ENCODE measurements around the gene GALNT16. TPM values are rescaled to one million over a fixed set of nuclear protein-coding genes. Genes with fewer than 3 reads are reported as not detected.
"Not testable (repeated sequence)": the region's sequence is repeated elsewhere in the genome, so short reads cannot be mapped to it uniquely, and the experiment has no call there.

The GALNT16 gene
- total RNA-seq, 2 donors from 2014 or later: 0.05 TPM; not detected in 1

GRCh38 chr14:69266572-69267345 lies 6.8 kb downstream of the GALNT16 start:
- no peaks in the 10 kb centered on the region for H3K36me3 Mint-ChIP-seq
- H3K27ac Mint-ChIP-seq: no peak overlapping the region
- H3K27me3 Mint-ChIP-seq: peaks cover 17 to 22% of the 10 kb centered on the region in 2 donors
- ATAC-seq: no peak
- no peaks in the 10 kb centered on the region for H3K4me1 Mint-ChIP-seq (ENCODE audit: low read depth in 2 of 2)
- H3K4me3 Mint-ChIP-seq: no peak overlapping the region
- no peaks in the 10 kb centered on the region for H3K9me3 Mint-ChIP-seq
- DNase-seq (ENCODE audit: low spot score): no peak

- ATAC-seq (no peak), DNase-seq (ENCODE audit: low spot score) (no peak)
- Mint-ChIP-seq H3K27ac (no peak overlapping the region), H3K36me3 (no peaks in the 10 kb centered on the region), H3K27me3 (peaks cover 11 to 16% of the 10 kb centered on the region in 2 donors), H3K9me3 (no peaks in the 10 kb centered on the region), H3K4me1 (ENCODE audit: low read depth in 2 of 2) (no peaks in the 10 kb centered on the region), H3K4me3 (no peak overlapping the region)
Measured at GRCh38 chr14:69267492-69267891, 7.5 kb downstream of the GALNT16 start.

GRCh38 chr14:69268223-69268622 lies 8.3 kb downstream of the GALNT16 start:
- no peaks in the 10 kb centered on the region for H3K9me3 Mint-ChIP-seq
- H3K27me3 Mint-ChIP-seq: peaks cover 12 to 16% of the 10 kb centered on the region in 2 donors
- DNase-seq (ENCODE audit: low spot score): no peak
- no peaks in the 10 kb centered on the region for H3K36me3 Mint-ChIP-seq
- H3K27ac Mint-ChIP-seq: no peak overlapping the region
- no peaks in the 10 kb centered on the region for H3K4me1 Mint-ChIP-seq (ENCODE audit: low read depth in 2 of 2)
- ATAC-seq: no peak
- no peak overlapping the region for H3K4me3 Mint-ChIP-seq

- Mint-ChIP-seq H3K9me3 (no peaks in the 10 kb centered on the region), H3K27me3 (peaks cover 15 to 16% of the 10 kb centered on the region in 2 donors), H3K4me3 (no peak overlapping the region), H3K4me1 (ENCODE audit: low read depth in 2 of 2) (no peaks in the 10 kb centered on the region), H3K27ac (no peak overlapping the region), H3K36me3 (no peaks in the 10 kb centered on the region)
- no peak for ATAC-seq
- no peak for DNase-seq (ENCODE audit: low spot score)
Measured at GRCh38 chr14:69268763-69269162, 8.8 kb downstream of the GALNT16 start.

GRCh38 chr14:69269381-69269780 lies 9.4 kb downstream of the GALNT16 start:
- Mint-ChIP-seq H3K4me3 (no peak overlapping the region), H3K27ac (no peak overlapping the region), H3K9me3 (no peaks in the 10 kb centered on the region), H3K27me3 (peaks cover 10 to 15% of the 10 kb centered on the region in 2 donors), H3K36me3 (no peaks in the 10 kb centered on the region), H3K4me1 (ENCODE audit: low read depth in 2 of 2) (no peaks in the 10 kb centered on the region)
- DNase-seq (ENCODE audit: low spot score) (no peak), ATAC-seq (peak in 1 of 2 donors; percentile 14)

- Mint-ChIP-seq H3K36me3 (no peaks in the 10 kb centered on the region), H3K4me1 (ENCODE audit: low read depth in 2 of 2) (no peaks in the 10 kb centered on the region), H3K9me3 (no peaks in the 10 kb centered on the region), H3K4me3 (no peak overlapping the region), H3K27me3 (peaks cover 15 to 19% of the 10 kb centered on the region in 2 donors), H3K27ac (no peak overlapping the region)
- ATAC-seq (no peak), DNase-seq (ENCODE audit: low spot score) (no peak)
Measured at GRCh38 chr14:69270097-69270496, 10.1 kb downstream of the GALNT16 start.

- Mint-ChIP-seq H3K27ac (no peak overlapping the region), H3K36me3 (no peaks in the 10 kb centered on the region), H3K9me3 (no peaks in the 10 kb centered on the region), H3K27me3 (peaks cover 14 to 15% of the 10 kb centered on the region in 2 donors), H3K4me3 (no peak overlapping the region), H3K4me1 (ENCODE audit: low read depth in 2 of 2) (no peaks in the 10 kb centered on the region)
- peak in 1 of 2 donors; percentile 22 for ATAC-seq
- no peak for DNase-seq (ENCODE audit: low spot score)
Measured at GRCh38 chr14:69270795-69271708, 11.1 kb downstream of the GALNT16 start.

GRCh38 chr14:69274321-69274720 lies 14.4 kb downstream of the GALNT16 start:
- no peak for DNase-seq (ENCODE audit: low spot score)
- no peaks in the 10 kb centered on the region for H3K9me3 Mint-ChIP-seq
- H3K4me1 Mint-ChIP-seq (ENCODE audit: low read depth in 2 of 2): no peaks in the 10 kb centered on the region
- peaks cover 18 to 20% of the 10 kb centered on the region in 2 donors for H3K27me3 Mint-ChIP-seq
- no peaks in the 10 kb centered on the region for H3K36me3 Mint-ChIP-seq
- H3K4me3 Mint-ChIP-seq: no peak overlapping the region
- H3K27ac Mint-ChIP-seq: no peak overlapping the region
- ATAC-seq: no peak

- H3K9me3 Mint-ChIP-seq: no peaks in the 10 kb centered on the region
- H3K4me1 Mint-ChIP-seq (ENCODE audit: low read depth in 2 of 2): no peaks in the 10 kb centered on the region
- ATAC-seq: no peak
- no peak for DNase-seq (ENCODE audit: low spot score)
- peaks cover 25 to 27% of the 10 kb centered on the region in 2 donors for H3K27me3 Mint-ChIP-seq
- H3K4me3 Mint-ChIP-seq: no peak overlapping the region
- no peaks in the 10 kb centered on the region for H3K36me3 Mint-ChIP-seq
- no peak overlapping the region for H3K27ac Mint-ChIP-seq
Measured at GRCh38 chr14:69275331-69275730, 15.4 kb downstream of the GALNT16 start.

GRCh38 chr14:69277356-69277755 lies 17.4 kb downstream of the GALNT16 start:
- not testable (repeated sequence) for DNase-seq (ENCODE audit: low spot score); ATAC-seq; H3K4me1 Mint-ChIP-seq (ENCODE audit: low read depth in 2 of 2); H3K4me3 Mint-ChIP-seq; H3K27ac Mint-ChIP-seq; H3K36me3 Mint-ChIP-seq; H3K9me3 Mint-ChIP-seq
- H3K27me3 Mint-ChIP-seq: peaks cover 27 to 33% of the 10 kb centered on the region in 2 donors

GRCh38 chr14:69280746-69281291 lies 20.9 kb downstream of the GALNT16 start:
- Mint-ChIP-seq H3K36me3 (no peaks in the 10 kb centered on the region), H3K4me3 (no peak overlapping the region), H3K4me1 (ENCODE audit: low read depth in 2 of 2) (no peaks in the 10 kb centered on the region), H3K27me3 (peaks cover 20 to 26% of the 10 kb centered on the region in 2 donors), H3K27ac (no peak overlapping the region), H3K9me3 (no peaks in the 10 kb centered on the region)
- DNase-seq (ENCODE audit: low spot score): no peak
- no peak for ATAC-seq

GRCh38 chr14:69281450-69282169 lies 21.7 kb downstream of the GALNT16 start:
- no peaks in the 10 kb centered on the region for H3K9me3 Mint-ChIP-seq
- H3K4me1 Mint-ChIP-seq (ENCODE audit: low read depth in 2 of 2): no peaks in the 10 kb centered on the region
- H3K27me3 Mint-ChIP-seq: peaks cover 20 to 26% of the 10 kb centered on the region in 2 donors
- ATAC-seq: no peak
- H3K27ac Mint-ChIP-seq: no peak overlapping the region
- no peak overlapping the region for H3K4me3 Mint-ChIP-seq
- DNase-seq (ENCODE audit: low spot score): no peak
- H3K36me3 Mint-ChIP-seq: no peaks in the 10 kb centered on the region

GRCh38 chr14:69282448-69282847 lies 22.5 kb downstream of the GALNT16 start:
- Mint-ChIP-seq H3K36me3 (no peaks in the 10 kb centered on the region), H3K4me3 (no peak overlapping the region), H3K27ac (no peak overlapping the region), H3K4me1 (ENCODE audit: low read depth in 2 of 2) (no peaks in the 10 kb centered on the region), H3K9me3 (no peaks in the 10 kb centered on the region), H3K27me3 (peaks cover 20 to 26% of the 10 kb centered on the region in 2 donors)
- ATAC-seq (no peak), DNase-seq (ENCODE audit: low spot score) (no peak)

All from natural killer cell treated with Interleukin-12 subunit alpha and Interleukin-12 subunit beta and Interleukin-15 and Interleukin-18, amount 100 ng/mL, for 72 hours (primary cell).